Body of pancreas (tissue), 4 donors: ENCODE data around the gene UTP25. TPM values are rescaled to one million over a fixed set of nuclear protein-coding genes. Genes with fewer than 3 reads are reported as not detected.

Experiments
- ATAC-seq: fragments of 150-250 bp; one replicate; pipeline ENCODE4 v1.9.1; 2016
- DNase-seq, 4 donors: peaks; one replicate each; pipeline ENCODE4 v3.0.0-alpha.2; 2019
- H3K27ac ChIP-seq, 4 donors: fragments of 200-600 bp; sonication (generic); 1 replicate in 3 of 4; 2 replicates in 1 of 4; pipeline versions ENCODE4 v1.5.1 to v1.6.1; 2016 to 2019; ENCODE audit warnings: mild to moderate bottlenecking in 1 of 4, mixed read lengths in 1 of 4, moderate library complexity in 1 of 4
- H3K27me3 ChIP-seq, 2 donors: fragments of 200-600 bp; sonication (generic); one replicate each; pipeline ENCODE4 v1.6.0; 2016; ENCODE audit warnings: mild to moderate bottlenecking in 1 of 2
- H3K36me3 ChIP-seq, 2 donors: fragments of 200-600 bp; sonication (generic); replicated peaks in 1 of 2; 2 replicates each; pipeline ENCODE4 v1.5.1; 2016; ENCODE audit warnings: low read depth in 2 of 2; ENCODE audit not compliant: insufficient read depth in 1 of 2
- H3K4me1 ChIP-seq: fragments of 200-600 bp; sonication (generic); one replicate; pipeline ENCODE4 v1.6.0; 2016
- H3K4me3 ChIP-seq, 2 donors: fragments of 200-600 bp; sonication (generic); 1 replicate in 1 of 2; 2 replicates in 1 of 2; pipeline ENCODE4 v1.5.1; 2016 to 2019
- H3K9me3 ChIP-seq, 3 donors: fragments of 200-600 bp; sonication (generic); 1 replicate in 2 of 3; 2 replicates in 1 of 3; pipeline ENCODE4 v1.5.1; 2016
- CTCF ChIP-seq, 7 experiments: fragments of 450-650 bp in 4 of 7; fragments of 200-600 bp in 3 of 7; sonication (generic) in 3 of 7; IDR thresholded peaks; one replicate each; pipeline ENCODE4 v1.5.1; 2016 to 2019; ENCODE audit warnings: antibody characterized with exemption in 7 of 7
- POLR2A ChIP-seq, 3 donors: fragments of 450-650 bp; IDR thresholded peaks; one replicate each; pipeline ENCODE4 v1.6.1; 2016; ENCODE audit warnings: antibody characterized with exemption in 3 of 3, mild to moderate bottlenecking in 2 of 3
- WGBS, 2 donors: methylation state at CpG; one replicate each; pipeline ENCODE4 v1.1.5; 2017; 5-methylcytosine and 5-hydroxymethylcytosine counted together
- intact Hi-C: fragments of 100-400 bp; cut with DNase I; formaldehyde crosslinking; loops from one replicate; pipeline ENCODE4 v1.15.1; 2023
- total RNA-seq, 2 donors: library from RNA; depleted of rRNA; stranded (reverse); fragments of >200 nt; gene quantifications; one replicate each; pipeline ENCODE4 v1.1.0, GENCODE V29; 2016

Gene UTP25
- total RNA-seq, 2 donors from 2014 or later: 2.0 to 5.7 TPM

GRCh38 chr1:209860293-209860881 is 32.6 kb downstream of the UTP25 start:
- ATAC-seq (peak; percentile 84), DNase-seq (peak; percentile 82 to 89 (median 87))
- no peaks in the 10 kb centered on the region for H3K36me3 ChIP-seq
- H3K27me3 ChIP-seq: no peaks in the 10 kb centered on the region
- no peak overlapping the region for H3K4me3 ChIP-seq
- H3K9me3 ChIP-seq: no peaks in the 10 kb centered on the region
- no peak overlapping the region for H3K27ac ChIP-seq
- intact Hi-C loops: no loop called here
- H3K4me1 ChIP-seq: no peaks in the 10 kb centered on the region
- WGBS, 2 donors: 13 to 14% methylated on average over 7 of the region's 7 CpGs
- TF ChIP-seq CTCF (IDR thresholded peaks at IDR 0.05) (peak; percentile 73 to 97 (median 84)), POLR2A (IDR thresholded peaks at IDR 0.05) (no peak)

DNA sequence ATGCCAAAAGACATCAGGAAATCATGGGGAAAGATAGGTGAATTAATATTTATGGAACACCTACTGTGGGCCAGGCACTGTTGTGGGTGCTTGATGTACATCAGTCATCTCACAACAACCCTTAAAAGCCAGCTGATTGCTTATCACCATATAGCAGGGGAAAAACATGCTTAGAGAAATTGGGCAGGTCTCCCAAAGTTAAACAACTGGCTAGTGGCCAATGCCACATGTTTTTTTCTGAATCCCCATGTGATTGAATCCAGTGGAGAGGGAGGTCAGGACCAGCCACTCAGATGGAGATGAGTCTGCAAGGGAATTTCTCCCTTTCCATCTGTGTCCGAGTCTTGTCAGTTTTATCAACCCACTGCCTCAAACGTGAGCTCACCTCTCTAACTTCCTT is 33.5 kb downstream of the UTP25 start:
- Histone ChIP-seq H3K4me3 (no peak overlapping the region), H3K36me3 (no peaks in the 10 kb centered on the region), H3K27me3 (no peaks in the 10 kb centered on the region), H3K27ac (no peak overlapping the region), H3K9me3 (no peaks in the 10 kb centered on the region), H3K4me1 (no peaks in the 10 kb centered on the region)
- no peak for DNase-seq
- WGBS, 2 donors: 51 to 60% methylated on average over 2 of the region's 2 CpGs
- ATAC-seq: no peak
- intact Hi-C loops: no loop called here
- no peak for TF ChIP-seq POLR2A (IDR thresholded peaks at IDR 0.05)
- TF ChIP-seq CTCF (IDR thresholded peaks at IDR 0.05): no peak

GRCh38 chr1:209862391-209863356 is 34.9 kb downstream of the UTP25 start:
- DNase-seq (no peak), ATAC-seq (no peak)
- 70% methylated on average over 16 of the region's 16 CpGs for WGBS, 2 donors
- Histone ChIP-seq H3K27ac (no peak overlapping the region), H3K4me1 (no peaks in the 10 kb centered on the region), H3K4me3 (no peak overlapping the region), H3K27me3 (no peaks in the 10 kb centered on the region), H3K36me3 (no peaks in the 10 kb centered on the region), H3K9me3 (no peaks in the 10 kb centered on the region)
- no peak for TF ChIP-seq POLR2A (IDR thresholded peaks at IDR 0.05)
- TF ChIP-seq CTCF (IDR thresholded peaks at IDR 0.05): no peak
- intact Hi-C loops: no loop called here

GRCh38 chr1:209863766-209864485 is 36.2 kb downstream of the UTP25 start:
- intact Hi-C loops: no loop called here
- H3K27ac ChIP-seq: no peak overlapping the region
- H3K4me1 ChIP-seq: no peaks in the 10 kb centered on the region
- 44 to 50% methylated on average over 4 of the region's 4 CpGs for WGBS, 2 donors
- H3K4me3 ChIP-seq: no peak overlapping the region
- no peaks in the 10 kb centered on the region for H3K9me3 ChIP-seq
- no peaks in the 10 kb centered on the region for H3K36me3 ChIP-seq
- DNase-seq (no peak), ATAC-seq (no peak)
- TF ChIP-seq POLR2A (IDR thresholded peaks at IDR 0.05): no peak
- no peak for TF ChIP-seq CTCF (IDR thresholded peaks at IDR 0.05)
- H3K27me3 ChIP-seq: no peaks in the 10 kb centered on the region
